ENCODE data around the gene B3GNT2.

B3GNT2 gene

GRCh38 chr2:62229082-62229605 is 33.2 kb downstream of the B3GNT2 start:
- no peaks in the 10 kb centered on the region for H3K9me3 ChIP-seq (ENCODE audit: control extremely low read depth in 1 of 5, control insufficient read depth in 4 of 5, insufficient read depth in 2 of 5, low read depth in 1 of 5, low read length in 4 of 5)
- peak; percentile 41 to 66 (median 59) for DNase-seq
- ChIA-PET CTCF (no interaction called here), POLR2A (no interaction called here)
- peaks cover 3 to 39% (median 26%) of the 10 kb centered on the region in 4 experiments for H3K4me1 ChIP-seq (ENCODE audit: control extremely low read depth in 1 of 4, control insufficient read depth in 4 of 4, insufficient read depth in 4 of 4, low read length in 3 of 4)
- H3K36me3 ChIP-seq (ENCODE audit: control insufficient read depth in 4 of 4, insufficient read depth in 4 of 4, low read length in 3 of 4): peaks cover 10 to 26% (median 14%) of the 10 kb centered on the region in 4 experiments
- no peak overlapping the region for H3K27ac ChIP-seq (ENCODE audit: insufficient read depth in 1 of 2, low read depth in 1 of 2, low read length in 2 of 2, poor library complexity in 1 of 2, severe bottlenecking in 2 of 2)
- H3K27me3 ChIP-seq (replicated peaks in 2 of 5; ENCODE audit: control insufficient read depth in 4 of 5, insufficient read depth in 5 of 5, low read length in 4 of 5): no peaks in the 10 kb centered on the region
- WGBS (ENCODE audit: insufficient coverage): 10% methylated on average over 2 of the region's 11 CpGs
- H3K4me3 ChIP-seq (ENCODE audit: control insufficient read depth in 1 of 7, extremely low read depth in 1 of 7, insufficient read depth in 4 of 7, low read depth in 2 of 7, low read length in 6 of 7): peak overlapping the region in 2 of 7 experiments; percentile 19 to 45

- POLR2A ChIA-PET: interaction anchor here (0.7 kb wide), 1 partner anchor 30 kb away, joined by 3 read pairs; no protein-coding TSS in a partner anchor
- 100% methylated on average over 2 of the region's 4 CpGs for WGBS (ENCODE audit: insufficient coverage)
- Histone ChIP-seq H3K9me3 (ENCODE audit: control extremely low read depth in 1 of 5, control insufficient read depth in 4 of 5, insufficient read depth in 2 of 5, low read depth in 1 of 5, low read length in 4 of 5) (no peaks in the 10 kb centered on the region), H3K36me3 (ENCODE audit: control insufficient read depth in 4 of 4, insufficient read depth in 4 of 4, low read length in 3 of 4) (peaks cover 0 to 7% (median 1%) of the 10 kb centered on the region in 4 experiments), H3K4me1 (ENCODE audit: control extremely low read depth in 1 of 4, control insufficient read depth in 4 of 4, insufficient read depth in 4 of 4, low read length in 3 of 4) (peaks cover 3 to 43% (median 29%) of the 10 kb centered on the region in 4 experiments), H3K4me3 (ENCODE audit: control insufficient read depth in 1 of 7, extremely low read depth in 1 of 7, insufficient read depth in 4 of 7, low read depth in 2 of 7, low read length in 6 of 7) (no peak overlapping the region), H3K27ac (ENCODE audit: insufficient read depth in 1 of 2, low read depth in 1 of 2, low read length in 2 of 2, poor library complexity in 1 of 2, severe bottlenecking in 2 of 2) (no peak overlapping the region), H3K27me3 (replicated peaks in 2 of 5; ENCODE audit: control insufficient read depth in 4 of 5, insufficient read depth in 5 of 5, low read length in 4 of 5) (no peaks in the 10 kb centered on the region)
- CTCF ChIA-PET: interaction anchor here (0.6 to 3.8 kb wide), 6 partner anchors 10 to 312 kb away, joined by 3 to 16 read pairs (median 4); no protein-coding TSS in a partner anchor
- DNase-seq: no peak
Measured at GRCh38 chr2:62231541-62231940, 35.6 kb downstream of the B3GNT2 start.

DNA sequence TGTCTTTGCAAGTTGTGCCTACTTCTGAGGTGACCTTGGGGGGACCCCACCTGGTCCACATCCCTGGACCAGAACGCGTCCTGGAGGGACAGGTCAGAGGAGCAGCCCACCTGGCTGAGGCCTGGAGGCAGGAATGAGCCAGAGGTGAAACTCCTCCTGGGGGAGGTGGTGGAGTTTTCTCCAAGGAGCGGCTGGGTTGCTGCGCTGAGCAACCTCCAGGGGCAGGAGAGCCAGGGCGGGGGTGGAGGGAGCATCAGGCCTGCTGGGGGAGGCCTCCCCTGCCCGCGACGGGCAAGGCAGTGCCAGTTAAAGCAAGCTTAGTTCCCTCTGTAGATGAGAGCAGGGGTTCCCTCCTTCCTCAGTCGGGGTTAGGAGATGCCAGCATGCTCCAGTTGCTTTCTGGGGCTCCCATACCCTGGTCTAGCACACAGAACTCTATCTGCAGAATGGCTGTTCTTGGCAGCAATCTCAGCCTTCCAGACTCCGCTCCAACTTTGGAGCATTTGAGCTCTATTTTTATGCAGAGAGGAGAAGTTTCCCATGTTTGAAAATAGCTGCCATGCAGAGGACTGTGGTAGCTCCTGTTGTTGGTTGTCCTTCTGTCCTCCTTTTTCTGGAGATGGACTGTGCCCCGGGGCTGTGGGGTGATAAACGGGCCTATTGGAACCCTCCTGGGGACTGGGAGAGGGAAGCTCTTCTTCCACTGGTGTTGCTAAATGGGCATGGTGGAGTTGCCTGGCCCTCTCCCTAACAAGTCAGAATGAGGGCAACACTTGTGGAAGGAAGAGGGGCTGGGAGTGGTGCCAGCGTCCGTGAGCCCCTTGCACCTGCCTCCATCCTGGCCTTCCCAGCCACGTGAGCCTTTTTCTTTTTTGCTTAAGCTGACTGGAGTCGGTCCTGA is 39.1 kb downstream of the B3GNT2 start:
- H3K36me3 ChIP-seq (ENCODE audit: control insufficient read depth in 4 of 4, insufficient read depth in 4 of 4, low read length in 3 of 4): peaks cover 0 to 3% (median 0%) of the 10 kb centered on the region in 4 experiments
- ChIA-PET CTCF (interaction anchor here (0.5 to 3.8 kb wide), 7 partner anchors 18 to 239 kb away, joined by 3 to 16 read pairs (median 3); no protein-coding TSS in a partner anchor), POLR2A (interaction anchor here (0.6 kb wide), 1 partner anchor 92 kb away, joined by 3 read pairs; no protein-coding TSS in a partner anchor)
- H3K4me3 ChIP-seq (ENCODE audit: control insufficient read depth in 1 of 7, extremely low read depth in 1 of 7, insufficient read depth in 4 of 7, low read depth in 2 of 7, low read length in 6 of 7): no peak overlapping the region
- H3K4me1 ChIP-seq (ENCODE audit: control extremely low read depth in 1 of 4, control insufficient read depth in 4 of 4, insufficient read depth in 4 of 4, low read length in 3 of 4): peaks cover 0 to 20% (median 12%) of the 10 kb centered on the region in 4 experiments
- no peaks in the 10 kb centered on the region for H3K9me3 ChIP-seq (ENCODE audit: control extremely low read depth in 1 of 5, control insufficient read depth in 4 of 5, insufficient read depth in 2 of 5, low read depth in 1 of 5, low read length in 4 of 5)
- DNase-seq: no peak
- no peaks in the 10 kb centered on the region for H3K27me3 ChIP-seq (replicated peaks in 2 of 5; ENCODE audit: control insufficient read depth in 4 of 5, insufficient read depth in 5 of 5, low read length in 4 of 5)
- 80% methylated on average over 12 of the region's 16 CpGs for WGBS (ENCODE audit: insufficient coverage)
- H3K27ac ChIP-seq (ENCODE audit: insufficient read depth in 1 of 2, low read depth in 1 of 2, low read length in 2 of 2, poor library complexity in 1 of 2, severe bottlenecking in 2 of 2): no peak overlapping the region

- H3K4me1 ChIP-seq (ENCODE audit: control extremely low read depth in 1 of 4, control insufficient read depth in 4 of 4, insufficient read depth in 4 of 4, low read length in 3 of 4): peaks cover 0 to 10% (median 4%) of the 10 kb centered on the region in 4 experiments
- ChIA-PET CTCF (interaction anchor here (1.1 kb wide), 1 partner anchor 175 kb away, joined by 3 read pairs; no protein-coding TSS in a partner anchor), POLR2A (no interaction called here)
- H3K4me3 ChIP-seq (ENCODE audit: control insufficient read depth in 1 of 7, extremely low read depth in 1 of 7, insufficient read depth in 4 of 7, low read depth in 2 of 7, low read length in 6 of 7): no peak overlapping the region
- peaks cover 0 to 3% (median 0%) of the 10 kb centered on the region in 4 experiments for H3K36me3 ChIP-seq (ENCODE audit: control insufficient read depth in 4 of 4, insufficient read depth in 4 of 4, low read length in 3 of 4)
- H3K27me3 ChIP-seq (replicated peaks in 2 of 5; ENCODE audit: control insufficient read depth in 4 of 5, insufficient read depth in 5 of 5, low read length in 4 of 5): no peaks in the 10 kb centered on the region
- H3K27ac ChIP-seq (ENCODE audit: insufficient read depth in 1 of 2, low read depth in 1 of 2, low read length in 2 of 2, poor library complexity in 1 of 2, severe bottlenecking in 2 of 2): no peak overlapping the region
- no peaks in the 10 kb centered on the region for H3K9me3 ChIP-seq (ENCODE audit: control extremely low read depth in 1 of 5, control insufficient read depth in 4 of 5, insufficient read depth in 2 of 5, low read depth in 1 of 5, low read length in 4 of 5)
- no peak for DNase-seq
- WGBS (ENCODE audit: insufficient coverage): 100% methylated on average over 6 of the region's 6 CpGs
Measured at GRCh38 chr2:62236499-62236898, 40.6 kb downstream of the B3GNT2 start.

DNA sequence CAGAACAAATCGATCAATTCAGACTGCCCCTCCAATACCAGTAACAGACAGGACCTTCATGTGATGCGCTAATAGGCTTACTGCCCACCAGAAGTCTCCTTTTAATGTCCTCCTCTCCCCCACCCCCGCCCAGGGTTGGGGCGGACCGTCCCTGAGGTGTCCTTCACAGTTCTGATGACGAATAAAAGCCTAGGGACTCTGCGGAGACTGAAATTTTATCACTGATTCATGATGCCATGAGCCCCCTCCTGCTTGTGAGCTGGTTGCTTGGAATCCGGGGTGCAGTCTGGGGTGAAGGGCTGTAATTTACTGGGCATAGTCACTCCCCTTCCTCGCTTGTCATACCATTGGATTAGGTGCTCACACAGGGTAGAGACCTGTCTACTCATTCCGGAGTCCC is 42.3 kb downstream of the B3GNT2 start:
- Histone ChIP-seq H3K27ac (ENCODE audit: insufficient read depth in 1 of 2, low read depth in 1 of 2, low read length in 2 of 2, poor library complexity in 1 of 2, severe bottlenecking in 2 of 2) (no peak overlapping the region), H3K4me1 (ENCODE audit: control extremely low read depth in 1 of 4, control insufficient read depth in 4 of 4, insufficient read depth in 4 of 4, low read length in 3 of 4) (peaks cover 0 to 6% (median 2%) of the 10 kb centered on the region in 4 experiments), H3K36me3 (ENCODE audit: control insufficient read depth in 4 of 4, insufficient read depth in 4 of 4, low read length in 3 of 4) (no peaks in the 10 kb centered on the region), H3K27me3 (replicated peaks in 2 of 5; ENCODE audit: control insufficient read depth in 4 of 5, insufficient read depth in 5 of 5, low read length in 4 of 5) (no peaks in the 10 kb centered on the region), H3K9me3 (ENCODE audit: control extremely low read depth in 1 of 5, control insufficient read depth in 4 of 5, insufficient read depth in 2 of 5, low read depth in 1 of 5, low read length in 4 of 5) (no peaks in the 10 kb centered on the region), H3K4me3 (ENCODE audit: control insufficient read depth in 1 of 7, extremely low read depth in 1 of 7, insufficient read depth in 4 of 7, low read depth in 2 of 7, low read length in 6 of 7) (no peak overlapping the region)
- 95% methylated on average over 4 of the region's 10 CpGs for WGBS (ENCODE audit: insufficient coverage)
- ChIA-PET CTCF (no interaction called here), POLR2A (no interaction called here)
- DNase-seq: no peak

- H3K4me1 ChIP-seq (ENCODE audit: control extremely low read depth in 1 of 4, control insufficient read depth in 4 of 4, insufficient read depth in 4 of 4, low read length in 3 of 4): no peaks in the 10 kb centered on the region
- no peaks in the 10 kb centered on the region for H3K9me3 ChIP-seq (ENCODE audit: control extremely low read depth in 1 of 5, control insufficient read depth in 4 of 5, insufficient read depth in 2 of 5, low read depth in 1 of 5, low read length in 4 of 5)
- POLR2A ChIA-PET: interaction anchor here (1.3 kb wide), 1 partner anchor 10 kb away, joined by 3 read pairs; no protein-coding TSS in a partner anchor
- no peaks in the 10 kb centered on the region for H3K27me3 ChIP-seq (replicated peaks in 2 of 5; ENCODE audit: control insufficient read depth in 4 of 5, insufficient read depth in 5 of 5, low read length in 4 of 5)
- CTCF ChIA-PET: interaction anchor here (0.7 kb wide), 1 partner anchor 15 kb away, joined by 4 read pairs; no protein-coding TSS in a partner anchor
- DNase-seq: no peak
- H3K27ac ChIP-seq (ENCODE audit: insufficient read depth in 1 of 2, low read depth in 1 of 2, low read length in 2 of 2, poor library complexity in 1 of 2, severe bottlenecking in 2 of 2): no peak overlapping the region
- 91% methylated on average over 6 of the region's 9 CpGs for WGBS (ENCODE audit: insufficient coverage)
- H3K4me3 ChIP-seq (ENCODE audit: control insufficient read depth in 1 of 7, extremely low read depth in 1 of 7, insufficient read depth in 4 of 7, low read depth in 2 of 7, low read length in 6 of 7): no peak overlapping the region
- no peaks in the 10 kb centered on the region for H3K36me3 ChIP-seq (ENCODE audit: control insufficient read depth in 4 of 4, insufficient read depth in 4 of 4, low read length in 3 of 4)
Measured at GRCh38 chr2:62240546-62240945, 44.6 kb downstream of the B3GNT2 start.

DNA sequence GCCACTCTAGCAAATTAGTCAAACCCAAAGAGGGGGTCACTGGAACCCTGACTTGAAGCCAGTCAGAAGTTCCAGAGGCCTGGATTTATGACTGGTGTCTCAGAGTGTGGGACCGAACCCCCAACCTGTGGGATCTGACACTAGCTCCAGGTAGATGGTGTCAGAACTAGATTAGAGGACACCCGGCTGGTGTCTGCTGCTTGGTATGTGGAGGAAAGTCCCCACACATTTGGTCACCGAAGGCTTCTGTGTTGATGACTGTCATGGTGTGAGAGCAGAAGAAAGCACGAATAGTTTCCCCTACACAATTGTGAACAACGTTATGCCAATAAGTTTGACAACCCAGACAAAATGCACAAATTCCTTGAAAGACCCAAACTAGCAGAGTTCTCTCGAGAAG is 48.1 kb downstream of the B3GNT2 start:
- WGBS (ENCODE audit: insufficient coverage): 100% methylated on average over 1 of the region's 6 CpGs
- ChIA-PET CTCF (no interaction called here), POLR2A (no interaction called here)
- Histone ChIP-seq H3K4me3 (ENCODE audit: control insufficient read depth in 1 of 7, extremely low read depth in 1 of 7, insufficient read depth in 4 of 7, low read depth in 2 of 7, low read length in 6 of 7) (no peak overlapping the region), H3K36me3 (ENCODE audit: control insufficient read depth in 4 of 4, insufficient read depth in 4 of 4, low read length in 3 of 4) (no peaks in the 10 kb centered on the region), H3K4me1 (ENCODE audit: control extremely low read depth in 1 of 4, control insufficient read depth in 4 of 4, insufficient read depth in 4 of 4, low read length in 3 of 4) (no peaks in the 10 kb centered on the region), H3K27ac (ENCODE audit: insufficient read depth in 1 of 2, low read depth in 1 of 2, low read length in 2 of 2, poor library complexity in 1 of 2, severe bottlenecking in 2 of 2) (no peak overlapping the region), H3K9me3 (ENCODE audit: control extremely low read depth in 1 of 5, control insufficient read depth in 4 of 5, insufficient read depth in 2 of 5, low read depth in 1 of 5, low read length in 4 of 5) (no peaks in the 10 kb centered on the region), H3K27me3 (replicated peaks in 2 of 5; ENCODE audit: control insufficient read depth in 4 of 5, insufficient read depth in 5 of 5, low read length in 4 of 5) (no peaks in the 10 kb centered on the region)
- DNase-seq: no peak

Measured in common myeloid progenitor, CD34-positive (primary cell).